ENCODE results near the gene HOMEZ. TPM values are rescaled to one million over a fixed set of nuclear protein-coding genes. Genes with fewer than 3 reads are reported as not detected.
"Not testable (repeated sequence)": the region's sequence is repeated elsewhere in the genome, so short reads cannot be mapped to it uniquely, and the experiment has no call there.

Gene HOMEZ
- total RNA-seq, 6 experiments from 2014 or later, result 7.3 to 9.2 (median 7.5) TPM

GRCh38 chr14:23284654-23285529, 1.0 kb downstream of the HOMEZ start:
- peak overlapping the region; percentile 57 for H3K27ac Mint-ChIP-seq
- DNase-seq, result no peak

DNA sequence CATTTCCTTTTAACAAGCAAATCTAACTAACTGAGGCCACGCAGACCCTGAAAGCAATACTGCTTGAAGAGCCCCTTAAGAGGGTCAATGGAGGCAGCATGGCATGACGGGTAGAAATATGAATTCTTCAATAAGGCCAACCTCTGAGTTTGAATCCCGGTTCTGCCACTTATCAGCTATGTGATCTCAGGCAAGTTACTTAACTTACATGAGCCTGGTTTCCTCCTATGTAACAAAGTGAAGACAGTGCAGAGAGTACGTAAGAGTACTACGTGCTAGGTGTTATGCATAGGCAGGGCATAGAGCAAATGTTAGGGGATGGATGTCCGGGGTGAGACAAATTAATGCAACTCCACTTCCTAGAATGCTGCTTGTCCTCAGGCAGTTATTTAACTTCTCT, 4.7 kb downstream of the HOMEZ start:
- H3K27ac Mint-ChIP-seq, result no peak overlapping the region
- H3K36me3 Mint-ChIP-seq (ENCODE audit: low read depth), result no peaks in the 10 kb centered on the region; the same call in 1 of the 2 replicates
- TF ChIP-seq CTCF (IDR thresholded peaks at IDR 0.05), result no peak
- H3K4me3 Mint-ChIP-seq, result no peak overlapping the region
- H3K9me3 Mint-ChIP-seq, result no peaks in the 10 kb centered on the region
- no peaks in the 10 kb centered on the region for H3K27me3 Mint-ChIP-seq (ENCODE audit: insufficient read depth)
- no peak for DNase-seq
- H3K4me1 Mint-ChIP-seq (ENCODE audit: low read depth), result peaks cover 16% of the 10 kb centered on the region

More at GRCh38 chr14:23284654-23285529, 1.0 kb downstream of the HOMEZ start:
- TF ChIP-seq CTCF (IDR thresholded peaks at IDR 0.05), result no peak
- no peaks in the 10 kb centered on the region for H3K36me3 Mint-ChIP-seq (ENCODE audit: low read depth)
- H3K9me3 Mint-ChIP-seq, result no peaks in the 10 kb centered on the region
- H3K27me3 Mint-ChIP-seq (ENCODE audit: insufficient read depth), result peaks cover under 1% of the 10 kb centered on the region; the same call in 1 of the 2 replicates
- peaks cover 23% of the 10 kb centered on the region for H3K4me1 Mint-ChIP-seq (ENCODE audit: low read depth)
- peak overlapping the region; percentile 98 for H3K4me3 Mint-ChIP-seq

DNA sequence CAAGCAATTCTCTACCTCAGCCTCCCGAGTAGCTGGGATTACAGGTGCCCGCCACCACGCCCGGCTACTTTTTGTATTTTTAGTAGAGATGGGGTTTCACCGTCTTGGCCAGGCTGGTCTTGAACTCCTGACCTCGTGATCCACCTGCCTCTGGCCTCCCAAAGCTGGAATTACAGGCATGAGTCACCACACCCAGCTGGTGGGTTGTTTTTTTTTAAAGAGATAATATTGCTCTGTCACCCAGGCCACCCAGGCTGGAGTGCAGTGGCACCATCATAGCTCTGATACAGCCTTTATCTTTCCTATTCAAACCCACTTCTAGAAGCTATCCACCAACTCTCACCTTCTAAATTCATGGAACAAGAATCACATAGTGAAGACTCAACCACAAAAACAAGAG, 8.0 kb downstream of the HOMEZ start:
- H3K9me3 Mint-ChIP-seq; H3K27ac Mint-ChIP-seq; H3K4me1 Mint-ChIP-seq (ENCODE audit: low read depth); H3K36me3 Mint-ChIP-seq (ENCODE audit: low read depth); H3K4me3 Mint-ChIP-seq; DNase-seq; H3K27me3 Mint-ChIP-seq (ENCODE audit: insufficient read depth): not testable (repeated sequence)

DNA sequence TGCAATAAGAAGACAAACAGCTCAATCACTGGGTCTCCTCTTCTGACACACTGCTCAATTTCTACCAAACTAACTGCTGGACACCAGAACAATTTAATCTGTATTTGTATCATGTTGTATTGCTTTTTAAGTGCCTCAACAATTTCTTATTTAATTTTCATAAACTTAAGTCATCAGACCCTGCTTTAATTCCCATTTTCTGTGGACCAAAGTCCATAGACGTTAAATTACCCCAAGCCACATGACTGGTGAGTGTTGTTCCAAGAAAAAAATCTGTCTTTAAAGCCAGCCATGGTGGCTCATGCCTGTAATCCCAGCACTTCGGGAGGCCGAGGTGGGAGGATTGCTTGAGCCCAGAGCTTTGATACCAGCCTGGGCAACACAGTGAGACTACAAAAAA, 8.7 kb downstream of the HOMEZ start:
- Mint-ChIP-seq H3K27ac (no peak overlapping the region), H3K27me3 (ENCODE audit: insufficient read depth) (peaks cover 5% of the 10 kb centered on the region), H3K4me3 (no peak overlapping the region), H3K9me3 (no peaks in the 10 kb centered on the region), H3K36me3 (ENCODE audit: low read depth) (no peaks in the 10 kb centered on the region; the same call in 1 of the 2 replicates), H3K4me1 (ENCODE audit: low read depth) (no peaks in the 10 kb centered on the region)
- TF ChIP-seq CTCF (IDR thresholded peaks at IDR 0.05), result no peak
- DNase-seq, result no peak

- no peak overlapping the region for H3K27ac Mint-ChIP-seq
- no peaks in the 10 kb centered on the region for H3K9me3 Mint-ChIP-seq
- peaks cover 5% of the 10 kb centered on the region for H3K27me3 Mint-ChIP-seq (ENCODE audit: insufficient read depth)
- no peaks in the 10 kb centered on the region for H3K4me1 Mint-ChIP-seq (ENCODE audit: low read depth)
- H3K4me3 Mint-ChIP-seq, result no peak overlapping the region
- DNase-seq, result no peak
- H3K36me3 Mint-ChIP-seq (ENCODE audit: low read depth), result no peaks in the 10 kb centered on the region; the same call in 1 of the 2 replicates
- TF ChIP-seq CTCF (IDR thresholded peaks at IDR 0.05), result no peak
These were observed 10.5 kb downstream of the HOMEZ start for GRCh38 chr14:23275412-23275811.

- TF ChIP-seq CTCF (IDR thresholded peaks at IDR 0.05), result no peak
- H3K27ac Mint-ChIP-seq, result no peak overlapping the region
- H3K4me1 Mint-ChIP-seq (ENCODE audit: low read depth), result no peaks in the 10 kb centered on the region
- no peak overlapping the region for H3K4me3 Mint-ChIP-seq
- H3K27me3 Mint-ChIP-seq (ENCODE audit: insufficient read depth), result peaks cover 15% of the 10 kb centered on the region
- no peaks in the 10 kb centered on the region for H3K9me3 Mint-ChIP-seq
- H3K36me3 Mint-ChIP-seq (ENCODE audit: low read depth), result no peaks in the 10 kb centered on the region
- no peak for DNase-seq
These were observed 16.7 kb downstream of the HOMEZ start for GRCh38 chr14:23269193-23269592.

GRCh38 chr14:23260849-23261248, 25.1 kb downstream of the HOMEZ start:
- DNase-seq; H3K4me1 Mint-ChIP-seq (ENCODE audit: low read depth); H3K4me3 Mint-ChIP-seq; H3K27ac Mint-ChIP-seq; H3K36me3 Mint-ChIP-seq (ENCODE audit: low read depth); H3K9me3 Mint-ChIP-seq: not testable (repeated sequence)
- peaks cover 28% of the 10 kb centered on the region for H3K27me3 Mint-ChIP-seq (ENCODE audit: insufficient read depth)
